T-cell (primary cell): ENCODE measurements around the gene KNTC1. TPM values are rescaled to one million over a fixed set of nuclear protein-coding genes. Genes with fewer than 3 reads are reported as not detected.

Experiments used
- ATAC-seq, 4 experiments: fragments of 200-7000 bp in 3 of 4; fragments of 150-1000 bp in 1 of 4; cut with Tn5 transposase; replicated peaks in 1 of 4; 1 replicate in 3 of 4; 2 replicates in 1 of 4; pipeline ENCODE4 v1.10.0; 2021; ENCODE audit warnings: moderate library complexity in 3 of 4, mild to moderate bottlenecking in 2 of 4, moderate number of reproducible peaks in 1 of 4
- CTCF ChIA-PET, 2 donors: fragments of 300-600 bp; sonication (Branson Sonifier 250); formaldehyde crosslinking; loops; one replicate each; lab custom pipeline; 2022; ENCODE audit warnings: antibody characterized with exemption in 2 of 2; lab: Charles Lee
- POLR2A ChIA-PET, 2 donors: fragments of 300-600 bp; sonication (Branson Sonifier 250); formaldehyde crosslinking; loops; one replicate each; lab custom pipeline; 2022; ENCODE audit warnings: antibody characterized with exemption in 2 of 2; lab: Charles Lee
- DNase-seq, 35 experiments: peaks; one replicate each; pipeline versions ENCODE4 v3.0.0 to v3.0.0-alpha.2; 2013 to 2023
- H3K27ac ChIP-seq: one replicate; pipeline ENCODE4 v1.5.1; 2013; ENCODE audit warnings: low read length
- H3K27me3 ChIP-seq, 2 experiments: replicated peaks in 1 of 2; 1 replicate in 1 of 2; 2 replicates in 1 of 2; pipeline versions ENCODE4 v1.6.1 to v1.7.0; 2013; ENCODE audit warnings: low read length in 1 of 2, mixed read lengths in 1 of 2; ENCODE audit not compliant: control insufficient read depth in 2 of 2, insufficient read depth in 2 of 2; ENCODE audit errors: extremely low read depth in 1 of 2
- H3K36me3 ChIP-seq, 2 donors: 1 replicate in 1 of 2; 2 replicates in 1 of 2; pipeline versions ENCODE4 v1.6.1 to v1.7.0; 2013; ENCODE audit warnings: low read length in 1 of 2; ENCODE audit not compliant: control insufficient read depth in 2 of 2, insufficient read depth in 1 of 2; ENCODE audit errors: extremely low read depth in 1 of 2
- H3K4me1 ChIP-seq, 2 experiments: 1 replicate in 1 of 2; 2 replicates in 1 of 2; pipeline versions ENCODE4 v1.6.1 to v1.7.0; 2013; ENCODE audit warnings: low read length in 2 of 2, mixed read lengths in 1 of 2; ENCODE audit not compliant: insufficient read depth in 2 of 2, control insufficient read depth in 1 of 2; ENCODE audit errors: extremely low read depth in 1 of 2
- H3K4me3 ChIP-seq, 2 donors: 1 replicate in 1 of 2; 2 replicates in 1 of 2; pipeline versions ENCODE4 v1.5.1 to v1.7.0; 2013; ENCODE audit warnings: mild to moderate bottlenecking in 2 of 2, low read length in 1 of 2, moderate library complexity in 1 of 2; ENCODE audit not compliant: control insufficient read depth in 1 of 2; ENCODE audit errors: extremely low read depth in 1 of 2
- H3K9me3 ChIP-seq: 2 replicates; pipeline ENCODE4 v1.7.0; 2013
- H3K27ac Mint-ChIP-seq, 2 donors: one replicate each; pipeline ENCODE4 v1.8.0; 2020 to 2021; ENCODE audit warnings: mild to moderate bottlenecking in 2 of 2, mixed read lengths in 2 of 2
- H3K27me3 Mint-ChIP-seq, 2 donors: one replicate each; pipeline ENCODE4 v1.8.0; 2021 to 2022; ENCODE audit warnings: mixed read lengths in 2 of 2
- H3K36me3 Mint-ChIP-seq: one replicate; pipeline ENCODE4 v1.8.0; 2021; ENCODE audit warnings: mixed read lengths
- H3K4me1 Mint-ChIP-seq, 3 donors: one replicate each; pipeline ENCODE4 v1.8.0; 2020 to 2022; ENCODE audit warnings: mixed read lengths in 3 of 3, mild to moderate bottlenecking in 1 of 3
- H3K4me3 Mint-ChIP-seq, 3 donors: one replicate each; pipeline ENCODE4 v1.8.0; 2020 to 2022; ENCODE audit warnings: mild to moderate bottlenecking in 3 of 3, mixed read lengths in 3 of 3, moderate library complexity in 3 of 3
- H3K9me3 Mint-ChIP-seq, 3 donors: one replicate each; pipeline ENCODE4 v1.8.0; 2020 to 2022; ENCODE audit warnings: mixed read lengths in 3 of 3
- WGBS: methylation state at CpG from one replicate; pipeline ENCODE4 v1.1.5; 2013; ENCODE audit warnings: missing lambda C conversion rate; ENCODE audit not compliant: insufficient coverage; 5-methylcytosine and 5-hydroxymethylcytosine counted together
- total RNA-seq, 35 experiments: library from RNA in 6 of 35; stranded (reverse) in 6 of 35; fragments of 120-200 nt in 1 of 35; gene quantifications; one replicate each; pipeline versions ENCODE4 v1.2.1 to v1.2.4 and lab custom pipeline; 2013 to 2026

Gene KNTC1
- total RNA-seq, 5 donors from 2014 or later (not counting 1 experiment from before 2014, with no cell fraction given), result 26.2 to 35.7 (median 29.2) TPM

DNA sequence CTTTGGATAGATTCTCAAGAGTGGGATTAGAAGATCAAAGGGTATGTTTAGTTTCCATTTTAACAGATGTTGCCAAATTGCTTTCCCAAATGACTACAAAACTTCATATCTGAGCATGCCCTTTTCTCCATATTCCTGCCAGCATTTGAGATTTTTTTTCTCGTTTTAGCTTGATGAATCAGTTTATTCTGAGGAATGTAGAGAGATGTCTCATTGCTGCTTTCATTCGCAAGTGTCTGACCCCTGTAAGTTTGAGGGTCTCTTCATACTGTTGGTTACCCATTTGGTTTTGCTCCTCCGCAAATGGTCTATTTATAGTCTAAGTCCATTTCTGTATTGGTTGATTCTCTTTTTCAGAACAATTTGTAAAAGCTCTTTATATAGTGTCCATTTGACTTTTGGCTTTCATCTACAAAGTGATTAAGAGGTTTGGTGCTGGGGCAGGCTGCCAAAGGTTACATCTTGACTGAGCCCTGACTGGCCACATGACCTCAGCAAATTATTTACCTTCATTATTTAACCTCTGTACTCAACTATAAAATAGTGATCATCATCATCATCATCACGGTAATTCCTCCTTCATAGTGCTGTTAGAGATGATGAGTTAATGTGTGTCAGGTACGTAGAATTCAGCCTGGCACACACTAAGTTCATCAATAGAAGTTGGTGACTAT is 142.5 kb downstream of the KNTC1 start:
- Mint-ChIP-seq H3K4me1 (no peaks in the 10 kb centered on the region), H3K27ac (no peak overlapping the region), H3K27me3 (peaks cover 0 to 1% of the 10 kb centered on the region in 2 donors), H3K9me3 (no peaks in the 10 kb centered on the region), H3K4me3 (no peak overlapping the region), H3K36me3 (no peaks in the 10 kb centered on the region)
- H3K27me3 ChIP-seq, result peaks cover 0 to 6% of the 10 kb centered on the region in 2 experiments
- no peaks in the 10 kb centered on the region for H3K4me1 ChIP-seq
- DNase-seq (no peak), ATAC-seq (no peak)
- no peaks in the 10 kb centered on the region for H3K9me3 ChIP-seq
- 83% methylated on average over 1 of the region's 5 CpGs for WGBS
- H3K27ac ChIP-seq, result no peak overlapping the region
- CTCF ChIA-PET, result no interaction called here
- H3K4me3 ChIP-seq, result no peak overlapping the region
- POLR2A ChIA-PET, result no interaction called here
- H3K36me3 ChIP-seq, result no peaks in the 10 kb centered on the region

DNA sequence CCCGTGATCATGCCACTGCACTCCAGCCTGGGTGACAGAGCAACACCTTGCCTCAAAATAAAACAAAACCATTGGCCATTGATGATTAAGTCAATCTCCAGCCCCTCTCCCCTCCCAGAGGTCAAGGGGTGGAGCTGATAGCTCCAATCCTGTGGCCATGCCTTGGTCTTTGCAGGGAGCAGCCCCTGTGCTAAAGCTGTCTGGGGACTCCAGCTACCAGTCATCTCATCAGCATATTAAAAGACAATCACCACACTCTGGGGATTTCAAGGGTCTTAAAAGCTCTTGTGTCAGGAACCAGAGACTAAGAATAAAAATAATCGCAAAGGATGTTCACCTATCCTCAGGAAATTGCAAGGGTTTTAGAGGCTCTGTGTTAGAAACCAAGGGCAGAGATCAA is 145.5 kb downstream of the KNTC1 start:
- Histone ChIP-seq H3K36me3 (no peaks in the 10 kb centered on the region), H3K27ac (no peak overlapping the region), H3K9me3 (no peaks in the 10 kb centered on the region), H3K27me3 (peaks cover 0 to 14% of the 10 kb centered on the region in 2 experiments), H3K4me3 (no peak overlapping the region), H3K4me1 (no peaks in the 10 kb centered on the region)
- no peaks in the 10 kb centered on the region for H3K36me3 Mint-ChIP-seq
- POLR2A ChIA-PET, result no interaction called here
- no peaks in the 10 kb centered on the region for H3K9me3 Mint-ChIP-seq
- ATAC-seq (no peak), DNase-seq (no peak)
- no peak overlapping the region for H3K27ac Mint-ChIP-seq
- H3K4me3 Mint-ChIP-seq, result no peak overlapping the region
- 75% methylated on average over 1 of the region's 2 CpGs for WGBS
- peaks cover 4 to 11% of the 10 kb centered on the region in 2 donors for H3K27me3 Mint-ChIP-seq
- H3K4me1 Mint-ChIP-seq, result no peaks in the 10 kb centered on the region
- CTCF ChIA-PET, result no interaction called here

Other genes starting within 250 kb of the KNTC1 start
- 10 to 100 TPM; 47.2 to 69.5 (median 59.4) TPM for gene CLIP1, start 104.6 kb upstream of the KNTC1 start, total RNA-seq
- gene ZCCHC8, start 26.3 kb upstream of the KNTC1 start, total RNA-seq, result 10 to 100 TPM; 41.9 to 49.5 (median 45.3) TPM
- 100 to 1,000 TPM in 3 of 5 donors, 10 to 100 TPM in 2; 92.8 to 237 (median 108) TPM for gene RSRC2, start 313 bp upstream of the KNTC1 start, total RNA-seq
- under 1 TPM in 1 of 5 donors, not detected in 4; 0.23 TPM for gene HCAR2, start 176.1 kb downstream of the KNTC1 start, total RNA-seq
- gene HCAR3, start 189.6 kb downstream of the KNTC1 start, total RNA-seq, result not detected
- gene HCAR1, start 203.6 kb downstream of the KNTC1 start, total RNA-seq, result under 1 TPM in 2 of 5 donors, not detected in 3; 0.06 to 0.19 TPM
- gene DENR, start 225.6 kb downstream of the KNTC1 start, total RNA-seq, result 10 to 100 TPM; 36.6 to 50.6 (median 44.7) TPM
- gene CCDC62, start 247.3 kb downstream of the KNTC1 start, total RNA-seq, result 1 to 10 TPM in 2 of 5 donors, under 1 TPM in 3; 0.70 to 1.5 (median 0.90) TPM